ENCODE results near the gene ADAMTS17.

DNA sequence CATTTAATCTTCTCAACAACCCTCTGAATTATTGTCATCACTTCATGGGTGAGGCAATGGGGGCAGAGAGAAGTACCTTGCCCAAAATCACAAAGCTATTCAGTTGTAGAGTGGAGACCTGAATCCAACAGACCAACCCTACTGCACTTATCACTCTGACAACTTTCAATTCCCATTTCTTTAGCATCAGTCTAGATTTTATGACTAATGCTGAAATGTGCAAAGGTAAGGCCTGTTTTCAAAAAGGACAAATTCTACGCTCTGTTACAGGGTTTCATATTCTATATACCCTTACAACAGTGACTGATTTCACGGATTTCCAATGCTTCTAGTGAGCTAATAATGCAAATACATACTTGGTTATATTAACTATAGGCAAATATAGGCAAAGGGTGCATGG is 286.0 kb downstream of the ADAMTS17 start:
- TF ChIP-seq, protein P1, sequence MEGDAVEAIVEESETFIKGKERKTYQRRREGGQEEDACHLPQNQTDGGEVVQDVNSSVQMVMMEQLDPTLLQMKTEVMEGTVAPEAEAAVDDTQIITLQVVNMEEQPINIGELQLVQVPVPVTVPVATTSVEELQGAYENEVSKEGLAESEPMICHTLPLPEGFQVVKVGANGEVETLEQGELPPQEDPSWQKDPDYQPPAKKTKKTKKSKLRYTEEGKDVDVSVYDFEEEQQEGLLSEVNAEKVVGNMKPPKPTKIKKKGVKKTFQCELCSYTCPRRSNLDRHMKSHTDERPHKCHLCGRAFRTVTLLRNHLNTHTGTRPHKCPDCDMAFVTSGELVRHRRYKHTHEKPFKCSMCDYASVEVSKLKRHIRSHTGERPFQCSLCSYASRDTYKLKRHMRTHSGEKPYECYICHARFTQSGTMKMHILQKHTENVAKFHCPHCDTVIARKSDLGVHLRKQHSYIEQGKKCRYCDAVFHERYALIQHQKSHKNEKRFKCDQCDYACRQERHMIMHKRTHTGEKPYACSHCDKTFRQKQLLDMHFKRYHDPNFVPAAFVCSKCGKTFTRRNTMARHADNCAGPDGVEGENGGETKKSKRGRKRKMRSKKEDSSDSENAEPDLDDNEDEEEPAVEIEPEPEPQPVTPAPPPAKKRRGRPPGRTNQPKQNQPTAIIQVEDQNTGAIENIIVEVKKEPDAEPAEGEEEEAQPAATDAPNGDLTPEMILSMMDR (conservative IDR thresholded peaks at IDR 0.05; ENCODE audit: low read length) = no peak
- TF ChIP-seq EZH2phosphoT487 (IDR thresholded peaks at IDR 0.05; ENCODE audit: borderline replicate concordance) = no peak
